Testis (tissue), 2 donors: ENCODE data around the gene LHX4.

ENCODE experiments used
- CTCF ChIP-seq, 3 experiments: fragments of 450-650 bp in 2 of 3; fragments of 200-600 bp in 1 of 3; sonication (generic) in 1 of 3; IDR thresholded peaks; one replicate each; pipeline ENCODE4 v1.5.1; 2016 to 2019; ENCODE audit warnings: antibody characterized with exemption in 3 of 3, mild to moderate bottlenecking in 2 of 3, moderate library complexity in 1 of 3
- POLR2A ChIP-seq: fragments of 450-650 bp; IDR thresholded peaks from one replicate; pipeline ENCODE4 v1.6.1; 2017; ENCODE audit warnings: antibody characterized with exemption, mild to moderate bottlenecking, moderate library complexity

DNA sequence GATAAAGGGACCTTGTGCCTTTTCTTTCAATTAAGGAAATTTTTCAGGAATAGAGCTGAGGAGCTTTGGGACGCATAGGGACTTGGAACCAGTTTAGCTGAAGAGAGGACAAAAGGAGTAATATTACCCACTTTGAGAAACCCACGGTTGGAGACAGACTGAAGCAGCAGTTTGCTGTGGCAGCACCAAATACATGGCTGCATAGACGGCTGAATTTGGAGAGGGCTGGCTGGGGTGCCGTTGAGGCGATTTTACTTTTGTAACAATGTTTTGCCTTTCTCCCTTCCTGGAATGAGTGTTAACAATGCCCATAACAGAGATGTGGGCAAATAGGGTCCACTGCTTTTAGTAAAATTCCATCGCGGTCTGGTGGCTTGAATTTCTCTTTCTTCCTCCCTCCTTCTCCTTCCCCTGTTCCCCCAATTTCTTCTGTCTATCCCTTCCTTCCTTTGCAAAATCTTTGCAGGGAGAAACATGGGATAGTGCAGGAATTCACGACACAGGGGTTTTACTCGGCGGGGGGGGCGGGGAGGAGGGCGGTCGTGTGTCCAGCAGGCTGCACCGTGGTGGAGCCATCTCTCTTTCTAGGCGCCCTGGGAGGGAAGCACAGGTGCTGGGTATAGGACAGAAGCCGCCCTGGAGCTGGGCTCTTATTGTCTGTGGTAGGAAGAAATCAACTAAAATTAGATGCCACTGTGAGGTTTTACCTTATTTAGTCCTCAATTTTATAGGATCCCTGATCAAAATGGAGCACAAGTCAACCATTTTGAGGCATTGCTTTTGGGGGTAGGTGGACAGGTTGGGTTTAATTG is 6.8 kb downstream of the LHX4 start:
- TF ChIP-seq CTCF (IDR thresholded peaks at IDR 0.05) (no peak), POLR2A (no peak)
